Trophoblast cell (in vitro differentiated cells and primary cell): Measurements from ENCODE around the gene RBM33.

Source experiments
- DNase-seq, 2 donors: peaks; one replicate each; pipeline ENCODE4 v3.0.0-alpha.2; 2016
- H2AFZ ChIP-seq: 2 replicates; pipeline ENCODE4 v1.6.1; 2013; ENCODE audit warnings: low read length, moderate library complexity, mild to moderate bottlenecking; ENCODE audit not compliant: insufficient read depth, poor library complexity
- H2AK5ac ChIP-seq: 2 replicates; pipeline ENCODE4 v1.6.1; 2013; ENCODE audit warnings: mild to moderate bottlenecking, low read length
- H2BK120ac ChIP-seq: 2 replicates; pipeline ENCODE4 v1.6.1; 2013; ENCODE audit warnings: low read length, mild to moderate bottlenecking, moderate library complexity; ENCODE audit not compliant: insufficient read depth, poor library complexity
- H2BK12ac ChIP-seq: 2 replicates; pipeline ENCODE4 v1.6.1; 2013; ENCODE audit warnings: mild to moderate bottlenecking, low read length, moderate library complexity
- H2BK5ac ChIP-seq: 2 replicates; pipeline ENCODE4 v1.6.1; 2013; ENCODE audit warnings: low read length, low read depth, moderate library complexity, mild to moderate bottlenecking; ENCODE audit not compliant: poor library complexity
- H3K14ac ChIP-seq: 2 replicates; pipeline ENCODE4 v1.6.1; 2013; ENCODE audit warnings: mild to moderate bottlenecking, low read length
- H3K18ac ChIP-seq: 2 replicates; pipeline ENCODE4 v1.6.1; 2013; ENCODE audit warnings: mild to moderate bottlenecking, low read length
- H3K23ac ChIP-seq: 2 replicates; pipeline ENCODE4 v1.6.1; 2013; ENCODE audit warnings: low read length
- H3K27ac ChIP-seq: 2 replicates; pipeline ENCODE4 v1.5.1; 2013; ENCODE audit warnings: low read depth, mild to moderate bottlenecking, inconsistent platforms, low read length, moderate library complexity
- H3K27me3 ChIP-seq: 2 replicates; pipeline ENCODE4 v1.6.1; 2013; ENCODE audit warnings: inconsistent platforms, mild to moderate bottlenecking, low read length, moderate library complexity; ENCODE audit not compliant: insufficient read depth
- H3K36me3 ChIP-seq, 2 experiments: 1 replicate in 1 of 2; 2 replicates in 1 of 2; pipeline ENCODE4 v1.6.1; 2013; ENCODE audit warnings: low read length in 2 of 2, mild to moderate bottlenecking in 2 of 2, moderate library complexity in 1 of 2; ENCODE audit not compliant: insufficient read depth in 2 of 2, control insufficient read depth in 1 of 2
- H3K4ac ChIP-seq: 2 replicates; pipeline ENCODE4 v1.6.1; 2013; ENCODE audit warnings: low read depth, mild to moderate bottlenecking, low read length, moderate library complexity
- H3K4me1 ChIP-seq, 2 experiments: 1 replicate in 1 of 2; 2 replicates in 1 of 2; pipeline ENCODE4 v1.6.1; 2013; ENCODE audit warnings: low read length in 2 of 2, mild to moderate bottlenecking in 2 of 2, moderate library complexity in 1 of 2; ENCODE audit not compliant: insufficient read depth in 2 of 2, control insufficient read depth in 1 of 2
- H3K4me2 ChIP-seq: 2 replicates; pipeline ENCODE4 v1.6.1; 2013; ENCODE audit warnings: inconsistent platforms, mild to moderate bottlenecking, low read length, moderate library complexity
- H3K4me3 ChIP-seq: 2 replicates; pipeline ENCODE4 v1.5.1; 2013; ENCODE audit warnings: mild to moderate bottlenecking, low read depth, low read length, inconsistent platforms
- H3K79me1 ChIP-seq: one replicate; pipeline ENCODE4 v1.6.1; 2013; ENCODE audit warnings: low read length
- H3K79me2 ChIP-seq: 2 replicates; pipeline ENCODE4 v1.6.1; 2013; ENCODE audit warnings: low read length, mild to moderate bottlenecking; ENCODE audit not compliant: control insufficient read depth, insufficient read depth, poor library complexity
- H3K9ac ChIP-seq: 2 replicates; pipeline ENCODE4 v1.6.1; 2013; ENCODE audit warnings: mild to moderate bottlenecking, low read length
- H3K9me3 ChIP-seq: 2 replicates; pipeline ENCODE4 v1.6.1; 2013; ENCODE audit warnings: low read depth, mild to moderate bottlenecking, control low read depth, inconsistent platforms, low read length; ENCODE audit not compliant: insufficient read depth
- H4K12ac ChIP-seq: 2 replicates; pipeline ENCODE4 v1.6.1; 2013; ENCODE audit warnings: low read depth, mild to moderate bottlenecking, low read length, moderate library complexity
- H4K8ac ChIP-seq: 2 replicates; pipeline ENCODE4 v1.6.1; 2013; ENCODE audit warnings: low read depth, mild to moderate bottlenecking, low read length, moderate library complexity
- H4K91ac ChIP-seq: one replicate; pipeline ENCODE4 v1.6.1; 2013; ENCODE audit warnings: low read depth, mild to moderate bottlenecking, low read length, moderate library complexity
- WGBS: extraction: QIAGEN DNeasy Blood & Tissue Kit; methylation state at CpG from one replicate; pipeline ENCODE4 v1.1.7; 2013; ENCODE audit warnings: missing lambda C conversion rate; ENCODE audit not compliant: insufficient read length, insufficient coverage; ENCODE audit errors: extremely low coverage; 5-methylcytosine and 5-hydroxymethylcytosine counted together

Gene RBM33

DNA sequence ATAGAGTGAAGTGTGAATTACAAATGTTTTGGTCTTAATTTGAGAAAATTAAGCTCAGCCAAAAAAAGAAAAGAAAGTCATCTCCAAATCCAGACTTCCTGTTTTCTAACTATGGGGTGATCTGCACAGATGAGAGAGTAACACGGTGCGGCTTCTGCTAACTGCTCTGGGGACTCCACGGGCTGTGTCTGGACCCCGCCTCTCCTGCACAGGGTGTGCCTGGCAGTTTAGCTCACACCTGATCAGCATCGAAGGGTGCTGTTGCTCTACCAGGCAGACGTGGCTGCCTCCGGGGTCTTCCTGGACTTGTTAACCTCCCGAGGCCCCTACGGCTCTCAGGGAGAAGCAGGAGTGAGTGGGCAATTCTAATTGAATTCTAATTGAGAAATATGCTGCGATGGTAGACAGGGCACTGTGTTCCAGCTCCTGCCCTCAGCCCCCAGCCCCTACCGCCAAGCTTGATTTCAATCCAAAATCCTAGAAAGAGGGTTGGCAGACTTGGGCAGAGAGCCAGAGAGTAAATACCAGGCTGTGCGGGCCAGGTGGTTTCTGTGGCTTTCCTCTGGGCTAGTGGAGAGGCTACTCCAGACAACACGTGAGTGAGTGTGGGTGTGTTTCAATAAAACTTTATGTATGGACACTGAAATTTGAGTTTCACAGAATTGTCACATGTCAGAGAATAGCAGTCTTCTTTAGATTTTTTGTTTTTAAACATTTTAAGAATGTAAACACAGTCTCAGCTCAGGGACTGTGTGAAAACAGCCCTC, 154.4 kb downstream of the RBM33 start:
- Histone ChIP-seq H3K4me2 (no peak overlapping the region), H2AFZ (no peak overlapping the region), H3K27ac (no peak overlapping the region), H3K36me3 (no peaks in the 10 kb centered on the region), H3K23ac (no peak overlapping the region), H3K9me3 (peaks cover 11% of the 10 kb centered on the region), H3K79me1 (no peaks in the 10 kb centered on the region), H3K4me3 (no peak overlapping the region), H4K91ac (no peak overlapping the region), H3K27me3 (peaks cover 26% of the 10 kb centered on the region), H2BK5ac (no peak overlapping the region), H3K79me2 (no peaks in the 10 kb centered on the region), H2BK120ac (no peak overlapping the region), H3K18ac (no peak overlapping the region), H3K4me1 (peaks cover 2 to 10% of the 10 kb centered on the region in 2 experiments), H2BK12ac (no peak overlapping the region), H3K14ac (no peak overlapping the region), H3K9ac (no peak overlapping the region), H2AK5ac (no peak overlapping the region), H3K4ac (no peak overlapping the region), H4K8ac (no peak overlapping the region), H4K12ac (no peak overlapping the region)
- WGBS = no CpG with 5 or more reads among the region's 13 CpGs
- DNase-seq = no peak

DNA sequence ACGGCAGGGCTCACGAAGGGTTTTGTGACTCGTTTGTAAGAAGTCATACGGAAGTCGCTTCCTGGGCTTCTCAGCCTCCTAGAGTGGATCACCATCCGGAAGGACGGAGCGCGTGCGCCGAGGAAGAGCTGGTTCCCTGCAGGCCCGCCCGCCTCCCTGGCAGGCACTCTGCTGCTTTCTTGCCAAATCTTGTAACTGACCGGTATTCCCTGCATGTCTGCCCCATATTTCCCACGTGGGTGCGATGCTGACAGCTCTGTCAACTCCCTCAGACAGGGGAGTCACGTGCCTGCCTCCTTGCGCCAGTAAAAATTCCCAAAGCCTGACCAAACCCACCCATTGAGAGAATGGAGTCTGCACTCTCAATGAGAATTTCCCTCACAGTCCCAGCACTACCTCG, 155.1 kb downstream of the RBM33 start:
- no peak overlapping the region for H3K23ac ChIP-seq
- H3K27me3 ChIP-seq = peaks cover 30% of the 10 kb centered on the region
- no peak overlapping the region for H2AFZ ChIP-seq
- H3K4me3 ChIP-seq = no peak overlapping the region
- H2AK5ac ChIP-seq = no peak overlapping the region
- no peak overlapping the region for H4K91ac ChIP-seq
- no peak overlapping the region for H2BK12ac ChIP-seq
- H3K9ac ChIP-seq = no peak overlapping the region
- no peak for DNase-seq
- H3K14ac ChIP-seq = no peak overlapping the region
- no peak overlapping the region for H3K18ac ChIP-seq
- no peaks in the 10 kb centered on the region for H3K79me1 ChIP-seq
- no peak overlapping the region for H3K27ac ChIP-seq
- no peak overlapping the region for H3K4me2 ChIP-seq
- H2BK5ac ChIP-seq = no peak overlapping the region
- peaks cover 9% of the 10 kb centered on the region for H3K9me3 ChIP-seq
- no peaks in the 10 kb centered on the region for H3K79me2 ChIP-seq
- H3K4ac ChIP-seq = no peak overlapping the region
- WGBS = no CpG with 5 or more reads among the region's 19 CpGs
- H3K4me1 ChIP-seq = peaks cover 2 to 13% of the 10 kb centered on the region in 2 experiments
- H3K36me3 ChIP-seq = no peaks in the 10 kb centered on the region
- H2BK120ac ChIP-seq = no peak overlapping the region
- H4K8ac ChIP-seq = no peak overlapping the region
- no peak overlapping the region for H4K12ac ChIP-seq

- H3K4me1 ChIP-seq = peaks cover 4 to 16% of the 10 kb centered on the region in 2 experiments
- peaks cover 9% of the 10 kb centered on the region for H3K9me3 ChIP-seq
- no peak overlapping the region for H4K12ac ChIP-seq
- no peaks in the 10 kb centered on the region for H3K36me3 ChIP-seq
- H3K79me1 ChIP-seq = no peaks in the 10 kb centered on the region
- no peak overlapping the region for H3K27ac ChIP-seq
- no peak overlapping the region for H2AFZ ChIP-seq
- no peak overlapping the region for H3K4me2 ChIP-seq
- WGBS = no CpG with 5 or more reads among the region's 11 CpGs
- no peak overlapping the region for H3K23ac ChIP-seq
- H3K18ac ChIP-seq = no peak overlapping the region
- H2BK12ac ChIP-seq = no peak overlapping the region
- H2BK120ac ChIP-seq = no peak overlapping the region
- H2BK5ac ChIP-seq = no peak overlapping the region
- H3K79me2 ChIP-seq = no peaks in the 10 kb centered on the region
- no peak overlapping the region for H4K8ac ChIP-seq
- H3K27me3 ChIP-seq = peaks cover 32% of the 10 kb centered on the region
- H2AK5ac ChIP-seq = no peak overlapping the region
- H4K91ac ChIP-seq = no peak overlapping the region
- no peak overlapping the region for H3K14ac ChIP-seq
- no peak overlapping the region for H3K4me3 ChIP-seq
- H3K9ac ChIP-seq = no peak overlapping the region
- DNase-seq = no peak
- no peak overlapping the region for H3K4ac ChIP-seq
These were observed 155.8 kb downstream of the RBM33 start for GRCh38 chr7:155800301-155800700.

DNA sequence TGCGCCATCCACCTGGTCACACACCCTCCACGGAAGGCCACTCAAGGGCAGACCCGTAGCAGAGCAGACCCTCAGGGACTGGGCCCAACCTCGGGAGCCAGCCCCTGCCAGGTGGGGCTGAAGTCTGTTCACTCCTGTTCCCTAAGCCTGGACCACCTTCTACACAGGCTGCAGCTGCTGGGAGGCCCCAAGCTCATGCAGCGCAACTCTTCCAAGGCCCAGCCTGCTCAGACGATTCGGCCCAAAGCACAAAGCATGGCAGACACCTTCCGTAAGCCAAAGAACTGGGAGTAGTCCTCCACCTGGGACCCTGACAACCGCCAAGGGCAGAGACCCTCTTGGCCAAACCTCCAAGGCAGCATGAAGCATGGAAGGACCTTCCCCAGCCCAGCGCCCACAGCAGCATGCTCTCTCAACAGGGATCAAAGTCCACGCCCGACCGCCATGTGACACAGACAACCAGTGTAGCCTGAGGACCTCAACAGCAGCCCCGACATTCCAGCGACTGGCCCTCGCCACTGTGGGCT, 156.3 kb downstream of the RBM33 start:
- Histone ChIP-seq H2AK5ac (no peak overlapping the region), H3K79me2 (no peaks in the 10 kb centered on the region), H4K91ac (no peak overlapping the region), H3K14ac (no peak overlapping the region), H3K4me3 (peak overlapping the region; percentile 11), H2BK12ac (no peak overlapping the region), H3K9me3 (peaks cover 9% of the 10 kb centered on the region), H3K79me1 (no peaks in the 10 kb centered on the region), H3K27ac (no peak overlapping the region), H3K4me1 (peaks cover 8 to 20% of the 10 kb centered on the region in 2 experiments), H3K36me3 (no peaks in the 10 kb centered on the region), H3K27me3 (peaks cover 36% of the 10 kb centered on the region), H3K9ac (no peak overlapping the region), H3K4me2 (no peak overlapping the region), H2BK5ac (no peak overlapping the region), H4K12ac (no peak overlapping the region), H3K23ac (no peak overlapping the region), H3K4ac (no peak overlapping the region), H3K18ac (no peak overlapping the region), H2BK120ac (no peak overlapping the region), H2AFZ (no peak overlapping the region), H4K8ac (no peak overlapping the region)
- DNase-seq = no peak
- no CpG with 5 or more reads among the region's 16 CpGs for WGBS
